ENCODE measurements around the gene SLC7A10. TPM values are rescaled to one million over a fixed set of nuclear protein-coding genes. Genes with fewer than 3 reads are reported as not detected.

SLC7A10 gene
- total RNA-seq, 1 donor from 2014 or later, result not detected

- intact Hi-C loops (cut with DNase I), result no loop called here
- Histone ChIP-seq H3K9me3 (peaks cover 0 to 1% of the 10 kb centered on the region in 2 donors), H3K27me3 (no peaks in the 10 kb centered on the region), H3K4me3 (no peak overlapping the region), H3K4me1 (no peaks in the 10 kb centered on the region), H3K36me3 (no peaks in the 10 kb centered on the region), H3K27ac (no peak overlapping the region)
- TF ChIP-seq CTCF (IDR thresholded peaks at IDR 0.05), result no peak
- DNase-seq (ENCODE audit: low spot score in 2 of 2), result no peak
These were observed 26.8 kb upstream of the SLC7A10 start for GRCh38 chr19:33252418-33252962.

GRCh38 chr19:33251526-33252090 is 26.0 kb upstream of the SLC7A10 start:
- no peak overlapping the region for H3K4me3 ChIP-seq
- no peak for DNase-seq (ENCODE audit: low spot score in 2 of 2)
- H3K9me3 ChIP-seq, result no peaks in the 10 kb centered on the region
- H3K4me1 ChIP-seq, result no peaks in the 10 kb centered on the region
- TF ChIP-seq CTCF (IDR thresholded peaks at IDR 0.05), result no peak
- no peaks in the 10 kb centered on the region for H3K27me3 ChIP-seq
- no peaks in the 10 kb centered on the region for H3K36me3 ChIP-seq
- intact Hi-C loops (cut with DNase I), result no loop called here
- no peak overlapping the region for H3K27ac ChIP-seq

- Histone ChIP-seq H3K9me3 (peaks cover 0 to 1% of the 10 kb centered on the region in 2 donors), H3K27me3 (no peaks in the 10 kb centered on the region), H3K36me3 (no peaks in the 10 kb centered on the region), H3K4me3 (no peak overlapping the region), H3K4me1 (no peaks in the 10 kb centered on the region), H3K27ac (no peak overlapping the region)
- no peak for DNase-seq (ENCODE audit: low spot score in 2 of 2)
- no peak for TF ChIP-seq CTCF (IDR thresholded peaks at IDR 0.05)
- intact Hi-C loops (cut with DNase I), result no loop called here
These were observed 25.4 kb upstream of the SLC7A10 start for GRCh38 chr19:33251076-33251475.

GRCh38 chr19:33250500-33250899 is 24.9 kb upstream of the SLC7A10 start:
- Histone ChIP-seq H3K27ac (no peak overlapping the region), H3K36me3 (no peaks in the 10 kb centered on the region)
- intact Hi-C loops (cut with DNase I), result no loop called here

DNA sequence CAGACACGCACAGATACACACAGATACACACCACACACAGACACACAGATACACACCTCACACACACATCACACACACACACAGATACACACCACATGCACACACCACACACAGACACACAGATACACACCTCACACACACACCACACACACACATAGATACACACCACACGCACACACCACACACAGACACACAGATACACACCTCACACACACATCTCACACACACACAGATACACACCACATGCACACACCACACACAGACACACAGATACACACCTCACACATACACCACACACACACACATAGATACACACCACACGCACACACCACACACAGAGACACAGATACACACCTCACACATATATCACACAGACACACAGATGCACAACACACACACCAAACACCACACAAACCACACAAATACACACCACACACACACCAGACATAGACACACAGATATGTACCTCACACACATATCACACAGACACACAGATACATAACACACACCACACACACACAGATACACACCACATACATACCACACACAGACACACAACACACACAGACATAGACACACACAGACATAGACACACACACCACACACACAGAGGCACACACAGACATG is 24.2 kb upstream of the SLC7A10 start:
- Histone ChIP-seq H3K27ac (no peak overlapping the region), H3K27me3 (no peaks in the 10 kb centered on the region), H3K9me3 (peaks cover 0 to 5% of the 10 kb centered on the region in 2 donors), H3K36me3 (no peaks in the 10 kb centered on the region), H3K4me3 (no peak overlapping the region), H3K4me1 (no peaks in the 10 kb centered on the region)
- intact Hi-C loops (cut with DNase I), result no loop called here
- DNase-seq (ENCODE audit: low spot score in 2 of 2), result no peak
- TF ChIP-seq CTCF (IDR thresholded peaks at IDR 0.05), result no peak

More at GRCh38 chr19:33250500-33250899, 24.9 kb upstream of the SLC7A10 start:
- H3K27me3 ChIP-seq, result no peaks in the 10 kb centered on the region
- no peaks in the 10 kb centered on the region for H3K4me1 ChIP-seq
- no peak overlapping the region for H3K4me3 ChIP-seq
- no peak for DNase-seq (ENCODE audit: low spot score in 2 of 2)
- TF ChIP-seq CTCF (IDR thresholded peaks at IDR 0.05), result no peak
- peaks cover 0 to 5% of the 10 kb centered on the region in 2 donors for H3K9me3 ChIP-seq

Measured in ascending aorta (tissue), 2 donors.